NOMO-1 treated with DMSO at 0.1 percent for 48 hours (cell line): ENCODE results near the gene ZNF277.

Experiments used
- DNase-seq: peaks from one replicate; lab custom pipeline; 2025; ENCODE audit not compliant: unreplicated experiment; lab: John Stamatoyannopoulos, UW

ZNF277 gene

GRCh38 chr7:112338786-112339185 lies 132.3 kb downstream of the ZNF277 start:
- no peak for DNase-seq

- no peak for DNase-seq
These were observed 135.0 kb downstream of the ZNF277 start for GRCh38 chr7:112341464-112341863.

GRCh38 chr7:112346381-112347060 lies 140.0 kb downstream of the ZNF277 start:
- DNase-seq = no peak

GRCh38 chr7:112347088-112347487 lies 140.6 kb downstream of the ZNF277 start:
- DNase-seq = no peak

GRCh38 chr7:112350585-112350984 lies 144.1 kb downstream of the ZNF277 start:
- DNase-seq = no peak

GRCh38 chr7:112356596-112356995 lies 150.1 kb downstream of the ZNF277 start:
- DNase-seq = no peak

DNA sequence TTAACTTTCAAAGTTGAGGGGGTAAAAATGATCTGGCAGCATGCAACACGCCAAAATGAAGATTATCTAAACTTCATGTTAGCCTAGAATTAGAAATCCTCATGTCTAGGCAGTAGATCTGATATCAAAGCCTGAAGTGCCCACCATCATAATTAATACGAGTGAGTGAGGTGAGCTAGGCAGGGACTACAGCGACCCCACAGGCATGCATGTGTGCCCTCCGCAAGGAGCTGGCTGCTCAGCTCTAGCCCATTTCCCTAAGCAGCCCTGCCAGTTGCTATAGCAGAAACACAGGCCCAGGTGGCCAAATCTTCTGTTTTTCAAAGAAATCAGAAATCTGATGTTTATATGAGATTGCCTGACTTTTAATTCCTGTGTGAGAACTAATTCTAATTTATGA lies 150.6 kb downstream of the ZNF277 start:
- no peak for DNase-seq

- DNase-seq = no peak
These were observed 152.0 kb downstream of the ZNF277 start for GRCh38 chr7:112358513-112358912.

GRCh38 chr7:112359086-112359485 lies 152.6 kb downstream of the ZNF277 start:
- DNase-seq = no peak

DNA sequence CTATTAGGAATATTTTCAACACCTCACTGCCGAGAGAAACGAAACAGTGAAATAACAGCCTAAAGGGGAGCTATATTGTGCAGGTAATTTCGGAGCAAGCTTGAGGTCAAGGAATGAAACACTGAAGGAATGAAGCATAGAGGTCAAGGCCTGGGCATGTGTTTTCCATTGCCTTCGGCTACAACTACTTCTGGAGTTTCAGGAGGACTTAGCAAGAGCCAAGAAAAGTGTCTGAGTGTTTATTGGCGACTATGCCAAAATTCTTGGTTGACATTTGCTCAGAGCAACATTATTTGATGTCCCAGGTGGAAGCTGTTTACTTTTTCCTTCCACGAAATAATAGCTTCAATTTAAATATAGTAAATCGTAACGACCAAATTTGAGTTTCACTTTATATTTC lies 154.2 kb downstream of the ZNF277 start:
- DNase-seq = no peak

DNA sequence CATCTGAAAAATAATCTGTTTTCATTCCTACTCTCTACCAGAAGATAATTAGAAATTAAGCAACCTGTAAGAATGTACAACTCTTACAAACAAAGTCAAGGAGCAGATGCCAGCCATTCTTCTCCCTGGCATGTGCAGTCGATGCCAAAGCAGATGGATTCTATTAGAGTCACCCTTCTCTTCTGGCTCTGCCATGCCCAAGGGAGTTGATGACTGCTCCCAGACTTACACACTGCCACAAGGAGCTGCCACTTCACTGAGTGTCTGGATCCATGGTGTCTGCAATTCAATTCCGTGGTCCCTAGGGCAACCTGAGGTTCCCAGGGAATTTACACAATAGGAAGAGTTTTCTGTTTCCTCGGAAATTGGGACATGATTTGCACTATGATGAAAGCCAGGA lies 154.7 kb downstream of the ZNF277 start:
- DNase-seq = no peak

GRCh38 chr7:112362053-112362650 lies 155.7 kb downstream of the ZNF277 start:
- no peak for DNase-seq

GRCh38 chr7:112362731-112363131 lies 156.2 kb downstream of the ZNF277 start:
- DNase-seq = no peak

DNA sequence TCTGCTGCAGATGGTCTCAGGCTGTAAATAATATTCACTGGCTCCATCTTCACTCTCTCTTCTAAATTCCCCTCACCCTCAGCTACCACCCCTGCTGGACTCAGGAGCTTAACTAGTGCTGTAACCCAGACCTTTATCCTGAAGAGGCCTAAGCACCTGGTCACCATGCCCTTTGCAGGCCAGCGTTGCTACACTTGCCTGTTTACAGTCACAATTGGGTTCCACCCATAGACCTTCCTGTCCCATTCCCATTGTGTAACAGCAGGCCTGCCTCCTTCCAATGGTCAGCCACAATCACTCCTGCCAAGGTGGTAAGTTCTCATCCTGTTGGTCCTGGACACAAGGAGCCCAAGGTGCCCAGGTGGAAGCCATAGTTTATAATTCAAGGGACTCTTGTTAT lies 157.9 kb downstream of the ZNF277 start:
- no peak for DNase-seq

DNA sequence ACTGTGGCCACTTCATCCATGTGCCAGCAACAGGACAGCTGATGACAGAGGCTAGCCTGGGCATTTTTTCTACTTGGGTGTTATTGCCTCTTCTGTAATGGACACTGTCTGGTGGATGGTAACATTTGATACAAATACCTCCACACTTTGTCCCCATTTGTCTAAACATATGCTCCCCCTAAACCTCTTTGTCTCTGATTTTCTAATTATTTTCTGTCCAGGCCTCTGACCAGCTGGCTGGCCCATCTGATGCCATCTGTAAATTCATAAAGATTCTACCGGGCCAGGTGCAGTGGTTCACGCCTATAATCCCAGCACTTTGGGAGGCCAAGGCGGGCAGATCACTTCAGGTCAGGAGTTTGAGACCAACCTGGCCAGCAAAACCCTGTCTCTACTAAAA lies 159.1 kb downstream of the ZNF277 start:
- DNase-seq = no peak

GRCh38 chr7:112366886-112367285 lies 160.4 kb downstream of the ZNF277 start:
- DNase-seq = no peak

DNA sequence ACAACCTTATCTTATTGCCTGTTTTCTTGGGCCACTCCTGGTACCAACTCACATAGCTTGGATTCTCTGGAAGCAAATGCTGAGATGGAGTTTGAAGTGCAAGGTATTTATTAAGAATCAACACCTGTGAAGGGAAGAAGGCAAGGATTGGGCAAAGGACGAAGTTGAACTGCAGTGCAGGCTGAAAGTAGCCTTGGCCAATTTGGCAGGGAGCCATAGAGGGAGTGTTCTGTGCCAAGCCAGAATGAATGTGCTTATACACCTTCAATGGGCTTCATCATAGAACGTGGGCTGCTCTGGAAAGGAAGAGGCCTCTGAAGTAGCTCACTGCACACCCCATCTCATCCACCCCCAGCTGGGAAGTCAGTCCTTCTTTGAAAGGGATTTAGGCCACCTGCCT lies 163.9 kb downstream of the ZNF277 start:
- DNase-seq = no peak

DNA sequence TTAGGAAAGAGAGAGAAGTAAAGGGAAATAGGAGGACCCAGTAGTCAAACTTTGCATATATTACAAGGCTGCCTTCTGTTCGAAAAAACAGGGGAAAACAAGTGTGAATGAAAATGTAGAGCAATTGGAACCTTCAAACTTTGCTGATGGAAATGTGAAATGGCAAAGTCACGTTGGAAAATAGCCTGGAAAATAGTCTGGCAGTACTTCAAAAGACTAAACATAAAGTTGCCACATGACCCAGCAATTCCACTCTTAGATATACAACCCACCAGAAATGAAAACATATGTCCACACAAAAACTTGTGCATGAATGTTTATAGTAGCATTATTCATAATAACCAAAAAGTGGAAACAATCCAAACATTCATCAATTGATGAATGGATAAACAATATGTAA lies 165.2 kb downstream of the ZNF277 start:
- no peak for DNase-seq

DNA sequence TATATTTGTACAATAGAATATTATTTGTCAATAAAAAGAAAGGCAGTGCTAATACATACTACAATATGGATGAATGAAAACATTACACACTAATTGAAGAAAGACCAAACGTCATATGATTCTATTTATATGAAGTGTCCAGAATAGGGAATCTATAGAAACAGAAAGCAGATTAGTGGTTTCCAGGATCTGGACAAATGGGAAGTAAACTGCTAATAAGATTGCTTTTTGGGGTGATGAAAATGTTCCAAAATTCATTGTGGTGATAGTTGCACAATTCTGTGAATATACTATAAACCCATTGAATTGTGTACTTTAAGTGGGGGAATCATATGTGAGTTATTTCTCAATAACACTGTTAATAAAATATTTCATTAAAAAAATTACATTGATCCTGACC lies 165.6 kb downstream of the ZNF277 start:
- DNase-seq = no peak

- DNase-seq = no peak
These were observed 171.1 kb downstream of the ZNF277 start for GRCh38 chr7:112377593-112377992.

DNA sequence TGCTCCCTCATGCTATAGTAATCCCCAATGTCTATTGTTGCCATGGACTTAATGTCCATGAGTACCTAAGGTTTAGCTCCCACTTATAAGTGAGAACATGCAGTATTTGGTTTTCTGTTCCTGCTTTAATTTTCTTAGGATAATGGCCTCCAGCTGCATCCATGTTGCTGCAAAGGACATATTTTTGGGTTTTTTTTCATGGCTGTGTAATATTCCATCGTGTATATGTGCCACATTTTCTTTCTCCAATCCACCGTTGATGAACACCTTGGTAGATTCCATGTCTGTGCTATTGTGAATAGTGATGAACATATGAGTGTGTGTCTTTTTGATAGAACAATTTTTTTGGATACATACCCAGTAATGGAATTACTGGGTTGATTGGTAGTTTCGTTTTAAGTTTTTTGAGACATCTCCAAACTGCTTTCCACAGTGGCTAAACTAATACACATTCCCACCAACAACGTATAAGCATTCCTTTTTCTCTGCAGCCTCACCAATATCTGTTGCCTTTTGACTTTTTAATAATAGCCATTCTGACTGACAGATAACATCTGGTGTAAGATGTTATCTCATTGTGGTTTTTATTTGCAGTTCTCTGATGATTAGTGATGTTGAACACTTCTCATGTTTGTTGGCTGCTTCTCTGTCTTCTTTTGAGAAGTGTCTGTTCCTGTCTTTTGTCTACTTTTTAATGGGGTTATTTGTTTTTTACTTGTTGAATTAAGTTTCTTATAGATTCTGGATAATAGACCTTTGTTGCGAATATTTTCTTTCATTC lies 175.0 kb downstream of the ZNF277 start:
- no peak for DNase-seq

GRCh38 chr7:112383671-112384417 lies 177.3 kb downstream of the ZNF277 start:
- DNase-seq = no peak
